ENCODE results near the gene FNBP1. TPM values are rescaled to one million over a fixed set of nuclear protein-coding genes. Genes with fewer than 3 reads are reported as not detected.
"Not testable (repeated sequence)": the region's sequence is repeated elsewhere in the genome, so short reads cannot be mapped to it uniquely, and the experiment has no call there.

FNBP1 gene
- total RNA-seq, 1 donor from 2014 or later = 21.9 TPM

- Histone ChIP-seq H3K4me1 (ENCODE audit: control insufficient read depth in 3 of 3, insufficient read depth in 3 of 3, low read length in 3 of 3) (no peaks in the 10 kb centered on the region), H3K27ac (ENCODE audit: low read depth, low read length) (no peak overlapping the region), H3K36me3 (ENCODE audit: control insufficient read depth in 3 of 3, insufficient read depth in 3 of 3, low read length in 3 of 3) (no peaks in the 10 kb centered on the region), H3K4me3 (ENCODE audit: low read length in 3 of 3) (no peak overlapping the region), H3K9me3 (ENCODE audit: control insufficient read depth in 3 of 3, low read length in 3 of 3) (no peaks in the 10 kb centered on the region), H3K9ac (ENCODE audit: low read depth in 1 of 3, low read length in 3 of 3) (no peak overlapping the region), H3K27me3 (ENCODE audit: control insufficient read depth in 3 of 3, insufficient read depth in 3 of 3, low read length in 3 of 3) (no peaks in the 10 kb centered on the region)
Measured at GRCh38 chr9:130010151-130010988, 32.6 kb downstream of the FNBP1 start.

DNA sequence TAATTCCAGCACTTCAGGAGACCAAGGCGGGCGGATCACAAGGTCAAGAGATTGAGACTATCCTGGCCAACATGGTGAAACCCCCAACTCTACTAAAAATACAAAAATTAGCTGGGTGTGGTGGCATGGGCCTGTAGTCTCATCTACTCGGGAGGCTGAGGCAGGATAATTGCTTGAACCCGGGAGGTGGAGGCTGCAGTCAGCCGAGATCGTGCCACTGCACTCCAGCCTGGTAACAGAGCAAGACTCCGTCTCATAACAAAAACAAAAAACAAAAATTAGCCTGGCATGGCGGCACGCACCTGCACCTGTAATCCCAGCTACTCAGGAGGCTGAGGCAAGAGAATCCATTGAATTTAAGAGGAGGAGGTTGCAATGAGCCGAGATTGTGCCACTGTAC is 33.4 kb downstream of the FNBP1 start:
- not testable (repeated sequence) for H3K9me3 ChIP-seq (ENCODE audit: control insufficient read depth in 3 of 3, low read length in 3 of 3); H3K4me1 ChIP-seq (ENCODE audit: control insufficient read depth in 3 of 3, insufficient read depth in 3 of 3, low read length in 3 of 3); H3K4me3 ChIP-seq (ENCODE audit: low read length in 3 of 3); H3K9ac ChIP-seq (ENCODE audit: low read depth in 1 of 3, low read length in 3 of 3); H3K27ac ChIP-seq (ENCODE audit: low read depth, low read length); H3K36me3 ChIP-seq (ENCODE audit: control insufficient read depth in 3 of 3, insufficient read depth in 3 of 3, low read length in 3 of 3); H3K27me3 ChIP-seq (ENCODE audit: control insufficient read depth in 3 of 3, insufficient read depth in 3 of 3, low read length in 3 of 3)

- Histone ChIP-seq H3K4me3 (ENCODE audit: low read length in 3 of 3) (no peak overlapping the region), H3K36me3 (ENCODE audit: control insufficient read depth in 3 of 3, insufficient read depth in 3 of 3, low read length in 3 of 3) (no peaks in the 10 kb centered on the region), H3K27me3 (ENCODE audit: control insufficient read depth in 3 of 3, insufficient read depth in 3 of 3, low read length in 3 of 3) (no peaks in the 10 kb centered on the region), H3K27ac (ENCODE audit: low read depth, low read length) (no peak overlapping the region), H3K9ac (ENCODE audit: low read depth in 1 of 3, low read length in 3 of 3) (no peak overlapping the region), H3K9me3 (ENCODE audit: control insufficient read depth in 3 of 3, low read length in 3 of 3) (no peaks in the 10 kb centered on the region), H3K4me1 (ENCODE audit: control insufficient read depth in 3 of 3, insufficient read depth in 3 of 3, low read length in 3 of 3) (no peaks in the 10 kb centered on the region)
Measured at GRCh38 chr9:130008538-130008937, 34.5 kb downstream of the FNBP1 start.

- H3K9ac ChIP-seq (ENCODE audit: low read depth in 1 of 3, low read length in 3 of 3); H3K36me3 ChIP-seq (ENCODE audit: control insufficient read depth in 3 of 3, insufficient read depth in 3 of 3, low read length in 3 of 3); H3K4me1 ChIP-seq (ENCODE audit: control insufficient read depth in 3 of 3, insufficient read depth in 3 of 3, low read length in 3 of 3); H3K9me3 ChIP-seq (ENCODE audit: control insufficient read depth in 3 of 3, low read length in 3 of 3); H3K27me3 ChIP-seq (ENCODE audit: control insufficient read depth in 3 of 3, insufficient read depth in 3 of 3, low read length in 3 of 3); H3K27ac ChIP-seq (ENCODE audit: low read depth, low read length); H3K4me3 ChIP-seq (ENCODE audit: low read length in 3 of 3): not testable (repeated sequence)
Measured at GRCh38 chr9:130006952-130007351, 36.0 kb downstream of the FNBP1 start.

GRCh38 chr9:130003943-130004552 is 38.9 kb downstream of the FNBP1 start:
- Histone ChIP-seq H3K9ac (ENCODE audit: low read depth in 1 of 3, low read length in 3 of 3) (no peak overlapping the region), H3K4me3 (ENCODE audit: low read length in 3 of 3) (no peak overlapping the region), H3K36me3 (ENCODE audit: control insufficient read depth in 3 of 3, insufficient read depth in 3 of 3, low read length in 3 of 3) (no peaks in the 10 kb centered on the region), H3K27ac (ENCODE audit: low read depth, low read length) (no peak overlapping the region), H3K4me1 (ENCODE audit: control insufficient read depth in 3 of 3, insufficient read depth in 3 of 3, low read length in 3 of 3) (no peaks in the 10 kb centered on the region), H3K9me3 (ENCODE audit: control insufficient read depth in 3 of 3, low read length in 3 of 3) (no peaks in the 10 kb centered on the region), H3K27me3 (ENCODE audit: control insufficient read depth in 3 of 3, insufficient read depth in 3 of 3, low read length in 3 of 3) (no peaks in the 10 kb centered on the region)

- H3K27ac ChIP-seq (ENCODE audit: low read depth, low read length) = no peak overlapping the region
- H3K9me3 ChIP-seq (ENCODE audit: control insufficient read depth in 3 of 3, low read length in 3 of 3) = no peaks in the 10 kb centered on the region
- H3K27me3 ChIP-seq (ENCODE audit: control insufficient read depth in 3 of 3, insufficient read depth in 3 of 3, low read length in 3 of 3) = no peaks in the 10 kb centered on the region
- no peaks in the 10 kb centered on the region for H3K4me1 ChIP-seq (ENCODE audit: control insufficient read depth in 3 of 3, insufficient read depth in 3 of 3, low read length in 3 of 3)
- no peaks in the 10 kb centered on the region for H3K36me3 ChIP-seq (ENCODE audit: control insufficient read depth in 3 of 3, insufficient read depth in 3 of 3, low read length in 3 of 3)
- H3K9ac ChIP-seq (ENCODE audit: low read depth in 1 of 3, low read length in 3 of 3) = no peak overlapping the region
- no peak overlapping the region for H3K4me3 ChIP-seq (ENCODE audit: low read length in 3 of 3)
Measured at GRCh38 chr9:130002320-130002719, 40.7 kb downstream of the FNBP1 start.

GRCh38 chr9:130001190-130001589 is 41.8 kb downstream of the FNBP1 start:
- Histone ChIP-seq H3K4me3 (ENCODE audit: low read length in 3 of 3) (no peak overlapping the region), H3K9ac (ENCODE audit: low read depth in 1 of 3, low read length in 3 of 3) (no peak overlapping the region), H3K9me3 (ENCODE audit: control insufficient read depth in 3 of 3, low read length in 3 of 3) (no peaks in the 10 kb centered on the region), H3K36me3 (ENCODE audit: control insufficient read depth in 3 of 3, insufficient read depth in 3 of 3, low read length in 3 of 3) (no peaks in the 10 kb centered on the region), H3K4me1 (ENCODE audit: control insufficient read depth in 3 of 3, insufficient read depth in 3 of 3, low read length in 3 of 3) (no peaks in the 10 kb centered on the region), H3K27me3 (ENCODE audit: control insufficient read depth in 3 of 3, insufficient read depth in 3 of 3, low read length in 3 of 3) (no peaks in the 10 kb centered on the region), H3K27ac (ENCODE audit: low read depth, low read length) (no peak overlapping the region)

GRCh38 chr9:129999141-129999510 is 43.9 kb downstream of the FNBP1 start:
- Histone ChIP-seq H3K27me3 (ENCODE audit: control insufficient read depth in 3 of 3, insufficient read depth in 3 of 3, low read length in 3 of 3) (no peaks in the 10 kb centered on the region), H3K9me3 (ENCODE audit: control insufficient read depth in 3 of 3, low read length in 3 of 3) (no peaks in the 10 kb centered on the region), H3K4me1 (ENCODE audit: control insufficient read depth in 3 of 3, insufficient read depth in 3 of 3, low read length in 3 of 3) (peaks cover 0 to 4% (median 3%) of the 10 kb centered on the region in 3 donors), H3K9ac (ENCODE audit: low read depth in 1 of 3, low read length in 3 of 3) (no peak overlapping the region), H3K27ac (ENCODE audit: low read depth, low read length) (no peak overlapping the region), H3K4me3 (ENCODE audit: low read length in 3 of 3) (no peak overlapping the region), H3K36me3 (ENCODE audit: control insufficient read depth in 3 of 3, insufficient read depth in 3 of 3, low read length in 3 of 3) (peaks cover 0 to 1% (median 1%) of the 10 kb centered on the region in 3 donors)

- H3K4me1 ChIP-seq (ENCODE audit: control insufficient read depth in 3 of 3, insufficient read depth in 3 of 3, low read length in 3 of 3) = peaks cover 0 to 4% (median 3%) of the 10 kb centered on the region in 3 donors
- H3K27ac ChIP-seq (ENCODE audit: low read depth, low read length) = no peak overlapping the region
- no peaks in the 10 kb centered on the region for H3K9me3 ChIP-seq (ENCODE audit: control insufficient read depth in 3 of 3, low read length in 3 of 3)
- H3K27me3 ChIP-seq (ENCODE audit: control insufficient read depth in 3 of 3, insufficient read depth in 3 of 3, low read length in 3 of 3) = no peaks in the 10 kb centered on the region
- H3K9ac ChIP-seq (ENCODE audit: low read depth in 1 of 3, low read length in 3 of 3) = no peak overlapping the region
- H3K4me3 ChIP-seq (ENCODE audit: low read length in 3 of 3) = no peak overlapping the region
- H3K36me3 ChIP-seq (ENCODE audit: control insufficient read depth in 3 of 3, insufficient read depth in 3 of 3, low read length in 3 of 3) = peaks cover 0 to 4% (median 2%) of the 10 kb centered on the region in 3 donors
Measured at GRCh38 chr9:129998491-129999140, 44.4 kb downstream of the FNBP1 start.

- not testable (repeated sequence) for H3K4me3 ChIP-seq (ENCODE audit: low read length in 3 of 3); H3K4me1 ChIP-seq (ENCODE audit: control insufficient read depth in 3 of 3, insufficient read depth in 3 of 3, low read length in 3 of 3); H3K36me3 ChIP-seq (ENCODE audit: control insufficient read depth in 3 of 3, insufficient read depth in 3 of 3, low read length in 3 of 3)
Measured at GRCh38 chr9:129997706-129998105, 45.3 kb downstream of the FNBP1 start.

More at GRCh38 chr9:129997706-129998105, 45.3 kb downstream of the FNBP1 start:
- not testable (repeated sequence) for H3K27me3 ChIP-seq (ENCODE audit: control insufficient read depth in 3 of 3, insufficient read depth in 3 of 3, low read length in 3 of 3); H3K9ac ChIP-seq (ENCODE audit: low read depth in 1 of 3, low read length in 3 of 3); H3K9me3 ChIP-seq (ENCODE audit: control insufficient read depth in 3 of 3, low read length in 3 of 3); H3K27ac ChIP-seq (ENCODE audit: low read depth, low read length)
